CD8-positive, alpha-beta memory T cell (primary cell): ENCODE measurements around the gene ADSL. TPM values are rescaled to one million over a fixed set of nuclear protein-coding genes. Genes with fewer than 3 reads are reported as not detected.

Experiments used
- CTCF ChIA-PET: fragments of 350-600 bp; sonication (Branson Sonifier 250); formaldehyde crosslinking; loops from one replicate; lab custom pipeline; 2021; ENCODE audit warnings: antibody characterized with exemption; lab: Charles Lee
- POLR2A ChIA-PET: fragments of 350-600 bp; sonication (Branson Sonifier 250); formaldehyde crosslinking; loops from one replicate; lab custom pipeline; 2021; ENCODE audit warnings: antibody characterized with exemption; lab: Charles Lee
- DNase-seq, 5 donors: peaks; one replicate each; pipeline versions ENCODE4 v3.0.0 to v3.0.0-alpha.2; 2020 to 2022; ENCODE audit warnings: mixed read lengths in 1 of 5
- H3K27ac ChIP-seq: one replicate; pipeline ENCODE4 v1.7.0; 2013; ENCODE audit warnings: low read depth, mild to moderate bottlenecking, low read length, moderate library complexity
- H3K27me3 ChIP-seq: 2 replicates; pipeline ENCODE4 v1.7.0; 2013; ENCODE audit warnings: low read length, mild to moderate bottlenecking; ENCODE audit not compliant: insufficient read depth, poor library complexity, severe bottlenecking
- H3K36me3 ChIP-seq: 2 replicates; pipeline ENCODE4 v1.7.0; 2013; ENCODE audit warnings: mild to moderate bottlenecking, low read length, moderate library complexity; ENCODE audit not compliant: insufficient read depth
- H3K4me1 ChIP-seq: 2 replicates; pipeline ENCODE4 v1.7.0; 2013; ENCODE audit warnings: mild to moderate bottlenecking, low read length, moderate library complexity; ENCODE audit not compliant: insufficient read depth
- H3K4me3 ChIP-seq: 2 replicates; pipeline ENCODE4 v1.7.0; 2013; ENCODE audit warnings: mild to moderate bottlenecking, low read length
- H3K9me3 ChIP-seq: 2 replicates; pipeline ENCODE4 v1.7.0; 2013; ENCODE audit warnings: mild to moderate bottlenecking, low read length
- H3K27ac Mint-ChIP-seq, 8 donors: one replicate each; pipeline ENCODE4 v1.8.0; 2020 to 2021; ENCODE audit warnings: mixed read lengths in 8 of 8, mild to moderate bottlenecking in 6 of 8, inconsistent platforms in 3 of 8, moderate library complexity in 3 of 8
- H3K27me3 Mint-ChIP-seq, 2 donors: one replicate each; pipeline ENCODE4 v1.8.0; 2020 to 2021; ENCODE audit warnings: mixed read lengths in 2 of 2, mild to moderate bottlenecking in 1 of 2, moderate library complexity in 1 of 2
- H3K36me3 Mint-ChIP-seq, 3 donors: one replicate each; pipeline ENCODE4 v1.8.0; 2020 to 2021; ENCODE audit warnings: mixed read lengths in 3 of 3, inconsistent platforms in 1 of 3, mild to moderate bottlenecking in 1 of 3
- H3K4me1 Mint-ChIP-seq, 3 donors: one replicate each; pipeline ENCODE4 v1.8.0; 2020 to 2021; ENCODE audit warnings: mixed read lengths in 3 of 3, inconsistent platforms in 1 of 3, mild to moderate bottlenecking in 1 of 3
- H3K4me3 Mint-ChIP-seq, 7 donors: one replicate each; pipeline ENCODE4 v1.8.0; 2020 to 2021; ENCODE audit warnings: mixed read lengths in 7 of 7, mild to moderate bottlenecking in 6 of 7, moderate library complexity in 4 of 7, inconsistent platforms in 2 of 7
- H3K9me3 Mint-ChIP-seq, 5 donors: one replicate each; pipeline ENCODE4 v1.8.0; 2020 to 2022; ENCODE audit warnings: mixed read lengths in 5 of 5, mild to moderate bottlenecking in 3 of 5, moderate library complexity in 2 of 5, inconsistent platforms in 1 of 5
- polyA plus RNA-seq: library from polyadenylated mRNA; unstranded; fragments of 300-500 nt; fragmentation: Illumina TruSeq; gene quantifications from one replicate; pipeline ENCODE4 v1.2.3, GENCODE V29; 2021
- total RNA-seq, 2 experiments: library from RNA; stranded (reverse); gene quantifications; one replicate each; pipeline ENCODE4 v1.2.3, GENCODE V29; 2021

The ADSL gene
- total and polyA plus RNA-seq, 3 experiments from 2014 or later, result 90.0 to 154 (median 151) TPM

GRCh38 chr22:40421082-40421350, 74.7 kb downstream of the ADSL start:
- Mint-ChIP-seq H3K36me3 (peaks cover 7 to 84% (median 21%) of the 10 kb centered on the region in 3 donors), H3K27me3 (peaks cover 0 to 2% of the 10 kb centered on the region in 2 donors), H3K4me3 (no peak overlapping the region), H3K4me1 (peaks cover 17 to 26% (median 24%) of the 10 kb centered on the region in 3 donors), H3K9me3 (no peaks in the 10 kb centered on the region), H3K27ac (peak overlapping the region in 1 of 8 donors; percentile 21)
- H3K36me3 ChIP-seq, result peaks cover 74% of the 10 kb centered on the region
- no peaks in the 10 kb centered on the region for H3K9me3 ChIP-seq
- H3K27ac ChIP-seq, result no peak overlapping the region
- ChIA-PET CTCF (no interaction called here), POLR2A (no interaction called here)
- H3K4me1 ChIP-seq, result peaks cover 4% of the 10 kb centered on the region
- no peaks in the 10 kb centered on the region for H3K27me3 ChIP-seq
- no peak overlapping the region for H3K4me3 ChIP-seq
- DNase-seq, result peak in 1 of 5 donors; percentile 4

- Mint-ChIP-seq H3K9me3 (no peaks in the 10 kb centered on the region), H3K27ac (peak overlapping the region in 7 of 8 donors; percentile 8 to 98 (median 80)), H3K4me1 (peaks cover 14 to 22% (median 17%) of the 10 kb centered on the region in 3 donors), H3K4me3 (no peak overlapping the region), H3K36me3 (peaks cover 7 to 84% (median 21%) of the 10 kb centered on the region in 3 donors), H3K27me3 (peaks cover 0 to 2% of the 10 kb centered on the region in 2 donors)
- POLR2A ChIA-PET, result no interaction called here
- peaks cover 79% of the 10 kb centered on the region for H3K36me3 ChIP-seq
- H3K4me1 ChIP-seq, result no peaks in the 10 kb centered on the region
- H3K27me3 ChIP-seq, result no peaks in the 10 kb centered on the region
- no peak overlapping the region for H3K27ac ChIP-seq
- no peaks in the 10 kb centered on the region for H3K9me3 ChIP-seq
- H3K4me3 ChIP-seq, result no peak overlapping the region
- CTCF ChIA-PET, result no interaction called here
- DNase-seq, result peak in 1 of 5 donors; percentile 15
Measured at GRCh38 chr22:40421941-40422340, 75.6 kb downstream of the ADSL start.

GRCh38 chr22:40422558-40423309, 76.4 kb downstream of the ADSL start:
- no peaks in the 10 kb centered on the region for H3K9me3 ChIP-seq
- no peaks in the 10 kb centered on the region for H3K27me3 ChIP-seq
- H3K4me3 ChIP-seq, result no peak overlapping the region
- POLR2A ChIA-PET, result no interaction called here
- Mint-ChIP-seq H3K4me3 (peak overlapping the region in 1 of 7 donors; percentile 84), H3K4me1 (peaks cover 14 to 20% (median 17%) of the 10 kb centered on the region in 3 donors), H3K9me3 (no peaks in the 10 kb centered on the region), H3K36me3 (peaks cover 7 to 90% (median 22%) of the 10 kb centered on the region in 3 donors), H3K27me3 (peaks cover 0 to 2% of the 10 kb centered on the region in 2 donors), H3K27ac (peak overlapping the region in 7 of 8 donors; percentile 54 to 91 (median 77))
- H3K4me1 ChIP-seq, result no peaks in the 10 kb centered on the region
- peaks cover 87% of the 10 kb centered on the region for H3K36me3 ChIP-seq
- DNase-seq, result no peak
- no peak overlapping the region for H3K27ac ChIP-seq
- CTCF ChIA-PET, result no interaction called here

GRCh38 chr22:40423310-40423688, 77.0 kb downstream of the ADSL start:
- Histone ChIP-seq H3K27ac (no peak overlapping the region), H3K4me1 (no peaks in the 10 kb centered on the region), H3K4me3 (no peak overlapping the region), H3K36me3 (peaks cover 87% of the 10 kb centered on the region), H3K27me3 (no peaks in the 10 kb centered on the region), H3K9me3 (no peaks in the 10 kb centered on the region)
- ChIA-PET POLR2A (no interaction called here), CTCF (no interaction called here)
- DNase-seq, result no peak
- Mint-ChIP-seq H3K4me1 (peaks cover 14 to 20% (median 17%) of the 10 kb centered on the region in 3 donors), H3K36me3 (peaks cover 7 to 90% (median 22%) of the 10 kb centered on the region in 3 donors), H3K27me3 (peaks cover 0 to 2% of the 10 kb centered on the region in 2 donors), H3K4me3 (no peak overlapping the region), H3K27ac (peak overlapping the region in 4 of 8 donors; percentile 43 to 66 (median 58)), H3K9me3 (no peaks in the 10 kb centered on the region)

GRCh38 chr22:40423882-40424640, 77.8 kb downstream of the ADSL start:
- H3K4me3 ChIP-seq, result no peak overlapping the region
- H3K4me1 ChIP-seq, result no peaks in the 10 kb centered on the region
- H3K9me3 ChIP-seq, result no peaks in the 10 kb centered on the region
- H3K27ac ChIP-seq, result no peak overlapping the region
- DNase-seq, result no peak
- peaks cover 93% of the 10 kb centered on the region for H3K36me3 ChIP-seq
- Mint-ChIP-seq H3K9me3 (no peaks in the 10 kb centered on the region), H3K4me3 (no peak overlapping the region), H3K27me3 (peaks cover 0 to 4% of the 10 kb centered on the region in 2 donors), H3K4me1 (peaks cover 16 to 25% (median 17%) of the 10 kb centered on the region in 3 donors), H3K27ac (peak overlapping the region in 3 of 8 donors; percentile 36 to 78 (median 54)), H3K36me3 (peaks cover 7 to 98% (median 27%) of the 10 kb centered on the region in 3 donors)
- ChIA-PET CTCF (interaction anchor here (1.4 to 1.5 kb wide), 2 partner anchors 12 to 222 kb away, joined by 4 to 6 read pairs; no protein-coding TSS in a partner anchor), POLR2A (interaction anchor here (0.6 kb wide), 1 partner anchor 100 kb away, joined by 10 read pairs; no protein-coding TSS in a partner anchor)
- H3K27me3 ChIP-seq, result no peaks in the 10 kb centered on the region

GRCh38 chr22:40425082-40425481, 78.8 kb downstream of the ADSL start:
- no peaks in the 10 kb centered on the region for H3K4me1 ChIP-seq
- no peak for DNase-seq
- no peak overlapping the region for H3K27ac ChIP-seq
- ChIA-PET POLR2A (no interaction called here), CTCF (interaction anchor here (1.4 to 2.4 kb wide), 3 partner anchors 11 to 221 kb away, joined by 4 to 11 read pairs (median 6); no protein-coding TSS in a partner anchor)
- Mint-ChIP-seq H3K36me3 (peaks cover 11 to 99% (median 32%) of the 10 kb centered on the region in 3 donors), H3K9me3 (no peaks in the 10 kb centered on the region), H3K27ac (peak overlapping the region in 5 of 8 donors; percentile 2 to 92 (median 45)), H3K4me1 (peaks cover 14 to 22% (median 18%) of the 10 kb centered on the region in 3 donors), H3K4me3 (no peak overlapping the region), H3K27me3 (peaks cover 0 to 4% of the 10 kb centered on the region in 2 donors)
- H3K27me3 ChIP-seq, result no peaks in the 10 kb centered on the region
- H3K36me3 ChIP-seq, result peaks cover 93% of the 10 kb centered on the region
- no peaks in the 10 kb centered on the region for H3K9me3 ChIP-seq
- H3K4me3 ChIP-seq, result no peak overlapping the region

- ChIA-PET POLR2A (interaction anchor here (0.5 kb wide), 1 partner anchor 197 kb away, joined by 3 read pairs; no protein-coding TSS in a partner anchor), CTCF (interaction anchor here (1.2 to 2.4 kb wide), 2 partner anchors 10 to 98 kb away, joined by 3 to 11 read pairs; no protein-coding TSS in a partner anchor)
- no peak for DNase-seq
- Histone ChIP-seq H3K27ac (peak overlapping the region; percentile 9), H3K9me3 (no peaks in the 10 kb centered on the region), H3K4me1 (no peaks in the 10 kb centered on the region), H3K36me3 (peaks cover 87% of the 10 kb centered on the region), H3K27me3 (no peaks in the 10 kb centered on the region), H3K4me3 (no peak overlapping the region)
- H3K9me3 Mint-ChIP-seq, result no peaks in the 10 kb centered on the region
- peaks cover 9 to 23% (median 20%) of the 10 kb centered on the region in 3 donors for H3K4me1 Mint-ChIP-seq
- peaks cover 6 to 95% (median 30%) of the 10 kb centered on the region in 3 donors for H3K36me3 Mint-ChIP-seq
- H3K4me3 Mint-ChIP-seq, result no peak overlapping the region
- peak overlapping the region in 6 of 8 donors; percentile 10 to 85 (median 42) for H3K27ac Mint-ChIP-seq
- H3K27me3 Mint-ChIP-seq, result peaks cover 0 to 4% of the 10 kb centered on the region in 2 donors
Measured at GRCh38 chr22:40426594-40427333, 80.5 kb downstream of the ADSL start.
